ENCODE results near the gene HDAC7. TPM values are rescaled to one million over a fixed set of nuclear protein-coding genes. Genes with fewer than 3 reads are reported as not detected.

The HDAC7 gene
- total and polyA plus RNA-seq, 8 donors = 22.8 to 313 (median 46.8) TPM

DNA sequence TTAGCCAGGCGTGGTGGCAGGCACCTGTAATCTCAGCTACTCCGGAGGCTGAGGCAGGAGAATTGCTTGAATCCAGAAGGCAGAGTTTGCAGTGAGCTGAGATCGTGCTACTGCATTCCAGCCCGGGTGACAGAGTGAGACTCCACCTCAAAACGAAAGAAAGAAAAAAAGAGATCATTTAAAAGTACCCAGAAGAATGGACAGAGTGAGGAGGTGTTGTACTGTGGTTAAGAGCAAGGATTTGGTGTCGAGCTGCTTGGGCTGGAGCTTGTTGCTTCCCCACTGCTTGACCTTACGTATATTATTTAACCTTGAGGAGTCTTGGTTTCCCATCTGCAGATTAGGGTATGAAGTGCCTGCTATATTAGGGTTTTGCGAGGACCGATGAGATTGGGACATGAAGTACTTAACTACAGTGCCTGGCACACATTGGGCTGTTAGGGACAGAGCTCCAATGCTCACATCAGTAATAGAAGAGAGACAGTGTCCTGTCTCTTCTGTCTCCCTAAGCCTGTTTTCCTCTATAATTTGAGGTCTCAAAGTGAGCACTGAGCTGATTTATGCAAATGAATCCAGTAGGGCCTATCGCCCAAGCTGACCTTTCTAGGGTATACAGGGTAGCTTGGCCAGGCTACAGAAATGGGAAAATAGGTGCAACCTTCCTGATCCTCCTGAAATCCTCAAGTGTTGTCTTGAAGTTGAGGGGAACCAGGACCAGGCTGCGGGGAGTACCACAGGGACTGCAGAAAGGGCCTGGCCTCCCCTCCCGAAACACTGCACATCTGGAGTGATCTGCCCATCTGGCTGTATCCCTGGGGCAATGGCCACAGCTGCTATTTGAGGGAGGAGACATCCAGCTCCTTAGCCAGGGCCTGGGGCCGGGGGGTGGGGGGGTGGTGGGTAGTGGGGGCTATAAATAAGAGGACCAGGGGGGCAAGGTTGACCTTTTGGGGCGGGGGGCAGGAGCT is 8.6 kb upstream of the HDAC7 start:
- 57 to 64% (median 61%) methylated on average over 14 of the region's 14 CpGs for WGBS, 5 donors
- Histone ChIP-seq H3K27ac (peak overlapping the region; percentile 34 to 99 (median 97)), H3K4me1 (peaks cover 54 to 64% (median 61%) of the 10 kb centered on the region in 4 donors)

DNA sequence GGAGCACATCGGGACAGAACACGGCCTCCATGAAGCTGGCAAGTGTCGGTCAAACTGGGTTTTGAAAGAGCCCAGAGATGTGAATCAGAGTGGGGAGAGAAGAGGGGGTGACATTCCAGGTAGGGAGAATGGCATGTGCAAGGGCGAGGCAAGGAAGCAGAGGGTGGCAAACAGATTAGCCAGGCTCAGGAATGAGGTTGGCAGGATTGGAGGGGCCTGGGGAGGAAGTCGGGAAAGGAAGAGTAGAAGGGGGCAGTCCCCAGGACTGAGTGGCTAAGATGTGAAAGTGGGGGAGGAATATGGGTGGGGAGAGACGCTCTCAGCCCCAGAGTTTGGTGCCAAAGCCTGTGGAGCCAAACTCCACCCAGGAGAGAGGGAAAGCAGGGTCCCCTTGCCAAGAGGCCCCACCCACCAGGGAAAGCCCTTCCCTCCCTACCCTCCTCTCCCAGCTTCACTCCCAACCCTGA is 5.5 kb upstream of the HDAC7 start:
- H3K36me3 ChIP-seq = no peaks in the 10 kb centered on the region
- TF ChIP-seq POLR2AphosphoS5 (IDR thresholded peaks at IDR 0.05) (peak in 2 of 3 donors; percentile 41 to 79), EP300 (IDR thresholded peaks at IDR 0.05) (no peak)
- TF ChIP-seq, protein P1, sequence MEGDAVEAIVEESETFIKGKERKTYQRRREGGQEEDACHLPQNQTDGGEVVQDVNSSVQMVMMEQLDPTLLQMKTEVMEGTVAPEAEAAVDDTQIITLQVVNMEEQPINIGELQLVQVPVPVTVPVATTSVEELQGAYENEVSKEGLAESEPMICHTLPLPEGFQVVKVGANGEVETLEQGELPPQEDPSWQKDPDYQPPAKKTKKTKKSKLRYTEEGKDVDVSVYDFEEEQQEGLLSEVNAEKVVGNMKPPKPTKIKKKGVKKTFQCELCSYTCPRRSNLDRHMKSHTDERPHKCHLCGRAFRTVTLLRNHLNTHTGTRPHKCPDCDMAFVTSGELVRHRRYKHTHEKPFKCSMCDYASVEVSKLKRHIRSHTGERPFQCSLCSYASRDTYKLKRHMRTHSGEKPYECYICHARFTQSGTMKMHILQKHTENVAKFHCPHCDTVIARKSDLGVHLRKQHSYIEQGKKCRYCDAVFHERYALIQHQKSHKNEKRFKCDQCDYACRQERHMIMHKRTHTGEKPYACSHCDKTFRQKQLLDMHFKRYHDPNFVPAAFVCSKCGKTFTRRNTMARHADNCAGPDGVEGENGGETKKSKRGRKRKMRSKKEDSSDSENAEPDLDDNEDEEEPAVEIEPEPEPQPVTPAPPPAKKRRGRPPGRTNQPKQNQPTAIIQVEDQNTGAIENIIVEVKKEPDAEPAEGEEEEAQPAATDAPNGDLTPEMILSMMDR (IDR thresholded peaks at IDR 0.05) = no peak
- H3K27me3 ChIP-seq = no peaks in the 10 kb centered on the region
- H3K9me3 ChIP-seq = no peaks in the 10 kb centered on the region
- no peak overlapping the region for H3K4me3 ChIP-seq
- peaks cover 82 to 95% (median 89%) of the 10 kb centered on the region in 4 donors for H3K4me1 ChIP-seq
- peak; percentile 67 to 70 for DNase-seq
- H3K27ac ChIP-seq = peak overlapping the region in 4 of 5 donors; percentile 97 to 99 (median 98)
- intact Hi-C loops (cut with DNase I; ENCODE audit: low total_unique reads) = no loop called here
- 27 to 39% (median 34%) methylated on average over 6 of the region's 6 CpGs for WGBS, 5 donors

More for the DNA sequence above, 8.6 kb upstream of the HDAC7 start:
- Histone ChIP-seq H3K4me3 (no peak overlapping the region), H3K9me3 (no peaks in the 10 kb centered on the region), H3K27me3 (no peaks in the 10 kb centered on the region), H3K36me3 (no peaks in the 10 kb centered on the region)
- intact Hi-C loops (cut with DNase I; ENCODE audit: low total_unique reads) = no loop called here
- DNase-seq = no peak
- TF ChIP-seq EP300 (IDR thresholded peaks at IDR 0.05) = no peak
- no peak for TF ChIP-seq POLR2AphosphoS5 (IDR thresholded peaks at IDR 0.05)
- TF ChIP-seq POLR2A (IDR thresholded peaks at IDR 0.05) = no peak
- TF ChIP-seq, protein P1 (IDR thresholded peaks at IDR 0.05) = no peak

DNA sequence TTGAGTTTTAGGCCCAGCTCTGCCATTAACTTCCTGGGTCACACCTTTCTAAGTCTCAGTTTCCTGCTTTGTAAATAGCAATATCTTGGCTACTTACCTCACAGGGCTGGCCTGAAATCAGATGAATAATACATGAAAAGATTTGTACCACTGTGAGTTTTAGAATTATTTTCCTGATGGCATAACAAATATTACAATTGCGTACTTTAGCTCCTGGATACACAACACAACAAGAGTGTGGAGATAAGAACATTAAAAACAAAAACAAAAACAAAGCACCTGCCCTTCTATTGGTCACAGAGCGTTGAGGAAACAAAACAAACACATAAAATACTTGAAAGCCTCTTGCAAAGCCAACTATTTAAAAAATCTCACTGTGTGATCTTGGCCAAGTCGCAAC is 4.9 kb upstream of the HDAC7 start:
- TF ChIP-seq POLR2AphosphoS5 (IDR thresholded peaks at IDR 0.05) = no peak
- TF ChIP-seq, protein P1 (IDR thresholded peaks at IDR 0.05) = no peak
- TF ChIP-seq EP300 (IDR thresholded peaks at IDR 0.05) = no peak
- TF ChIP-seq POLR2A (IDR thresholded peaks at IDR 0.05) = no peak
- Histone ChIP-seq H3K4me3 (no peak overlapping the region), H3K4me1 (peaks cover 80 to 95% (median 89%) of the 10 kb centered on the region in 4 donors), H3K36me3 (no peaks in the 10 kb centered on the region), H3K27ac (peak overlapping the region; percentile 0 to 99 (median 98)), H3K27me3 (no peaks in the 10 kb centered on the region), H3K9me3 (no peaks in the 10 kb centered on the region)
- WGBS, 5 donors = 49 to 72% (median 67%) methylated on average over 3 of the region's 3 CpGs
- intact Hi-C loops (cut with DNase I; ENCODE audit: low total_unique reads) = no loop called here
- DNase-seq = no peak

DNA sequence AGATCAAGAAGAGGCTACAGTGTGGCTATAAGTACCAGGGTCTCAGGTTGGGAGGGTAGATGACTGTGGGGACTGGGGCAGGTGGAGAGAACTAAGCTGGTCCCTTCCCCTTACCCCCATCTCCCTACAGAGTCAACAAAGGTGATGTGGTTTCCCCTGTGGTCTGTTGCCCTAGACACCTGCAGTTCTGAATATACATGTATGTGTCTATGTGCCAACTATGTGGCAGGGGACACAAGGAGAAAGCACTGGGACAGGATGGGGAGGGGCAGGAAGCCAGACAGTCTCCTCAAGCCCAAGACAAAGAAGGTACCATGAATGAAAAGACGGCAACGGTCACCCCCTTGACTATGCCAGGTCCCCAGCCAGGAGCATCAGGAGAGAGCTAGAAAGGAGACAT is 4.5 kb upstream of the HDAC7 start:
- intact Hi-C loops (cut with DNase I; ENCODE audit: low total_unique reads) = no loop called here
- Histone ChIP-seq H3K9me3 (no peaks in the 10 kb centered on the region), H3K4me3 (no peak overlapping the region), H3K27me3 (no peaks in the 10 kb centered on the region), H3K4me1 (peaks cover 76 to 90% (median 84%) of the 10 kb centered on the region in 4 donors), H3K27ac (peak overlapping the region; percentile 0 to 99 (median 98)), H3K36me3 (no peaks in the 10 kb centered on the region)
- DNase-seq = no peak
- 58 to 92% (median 84%) methylated on average over 2 of the region's 2 CpGs for WGBS, 5 donors
- TF ChIP-seq POLR2AphosphoS5 (IDR thresholded peaks at IDR 0.05) (no peak), EP300 (IDR thresholded peaks at IDR 0.05) (no peak), POLR2A (IDR thresholded peaks at IDR 0.05) (no peak)
- TF ChIP-seq, protein P1 (IDR thresholded peaks at IDR 0.05) = no peak
